Measurements from ENCODE around the gene ATXN7. TPM values are rescaled to one million over a fixed set of nuclear protein-coding genes. Genes with fewer than 3 reads are reported as not detected.

Gene ATXN7
- total RNA-seq, 3 donors from 2014 or later = 19.9 to 26.7 (median 23.7) TPM

DNA sequence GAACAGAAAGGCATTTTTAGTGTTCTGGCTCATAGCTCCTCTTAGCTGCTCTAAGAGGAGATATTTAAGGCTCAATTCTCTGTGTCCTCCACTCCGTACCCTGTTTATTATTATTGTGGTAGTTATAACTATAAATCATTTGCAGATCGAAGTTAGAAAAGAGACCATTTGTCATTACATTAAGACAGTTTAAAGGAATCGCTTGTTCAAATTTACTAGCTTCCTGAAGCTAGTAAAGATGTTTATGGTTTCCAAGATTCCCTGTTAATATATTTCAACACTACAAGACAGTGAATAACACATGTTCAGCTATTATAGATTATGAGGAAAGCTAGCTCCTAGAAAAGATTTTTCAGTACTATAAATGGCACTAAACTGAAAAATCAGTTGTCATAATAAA is 12.6 kb downstream of the ATXN7 start:
- ATAC-seq (no peak), DNase-seq (no peak)
- Mint-ChIP-seq H3K9me3 (no peaks in the 10 kb centered on the region), H3K4me1 (ENCODE audit: low read depth) (peaks cover 65% of the 10 kb centered on the region), H3K27me3 (ENCODE audit: low read depth) (no peaks in the 10 kb centered on the region), H3K36me3 (ENCODE audit: insufficient read depth) (peaks cover 1% of the 10 kb centered on the region), H3K4me3 (no peak overlapping the region)

DNA sequence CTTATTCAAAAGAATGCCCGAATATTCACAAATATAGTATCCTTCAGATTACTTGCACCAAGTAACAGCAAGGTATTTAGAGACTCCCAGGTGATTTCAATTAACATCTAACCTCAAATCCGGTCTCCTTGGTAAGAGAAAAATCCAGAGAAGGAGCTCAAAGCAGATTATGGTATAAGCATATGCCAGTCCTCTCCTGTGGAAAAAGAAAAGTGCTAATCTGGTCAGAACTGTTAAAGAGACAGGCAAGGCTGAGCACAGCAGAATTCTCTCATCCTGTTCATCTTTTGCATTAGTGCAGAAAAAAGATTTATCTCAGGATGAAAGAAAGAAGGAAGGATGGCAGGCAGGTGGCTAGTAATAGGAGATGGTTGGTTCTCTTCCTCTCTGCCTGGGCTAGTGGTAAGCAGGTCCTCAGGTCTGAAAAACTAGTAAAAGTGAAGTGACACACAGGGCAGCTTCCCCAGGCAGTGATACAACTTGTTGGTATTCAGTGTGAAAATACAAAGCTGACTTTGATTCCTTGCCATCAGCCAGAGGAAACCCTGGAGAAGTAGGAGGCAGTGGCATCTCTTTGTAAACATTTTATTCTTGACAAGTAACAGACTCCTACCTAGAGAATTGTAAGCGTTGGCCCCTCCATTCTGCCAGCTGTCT is 14.2 kb downstream of the ATXN7 start:
- DNase-seq = no peak

DNA sequence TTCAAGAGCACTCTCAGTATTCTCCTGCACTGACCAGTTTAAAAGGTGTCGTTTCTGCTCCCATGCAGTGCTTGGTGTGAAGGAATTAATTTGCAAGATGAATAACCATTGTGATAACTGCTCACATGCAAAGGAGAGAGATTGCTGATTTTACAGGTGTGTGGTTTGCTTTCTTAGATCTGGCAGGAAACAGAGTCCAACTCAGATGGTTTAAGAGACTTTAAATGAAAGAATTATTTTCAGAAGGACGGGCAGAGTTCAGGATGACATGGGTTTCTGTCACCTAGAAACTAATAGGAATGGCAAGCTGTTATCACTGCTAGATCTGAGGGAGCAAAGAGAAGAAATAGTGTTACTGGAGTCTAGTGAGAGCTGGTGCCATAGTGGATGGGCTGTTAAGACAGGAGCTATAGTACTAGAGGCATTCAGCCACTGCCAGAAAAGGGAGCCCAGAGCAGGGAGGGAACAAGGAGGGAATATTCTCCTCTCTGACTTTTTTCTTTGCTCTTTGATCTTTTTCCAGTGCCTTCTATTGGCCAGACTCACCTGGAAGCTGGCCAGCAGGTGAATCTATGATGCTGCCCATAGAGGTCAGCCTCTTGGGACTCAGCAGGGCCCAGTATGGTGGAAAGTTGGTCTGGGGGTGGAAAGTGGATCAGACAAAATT is 14.9 kb downstream of the ATXN7 start:
- H3K9me3 Mint-ChIP-seq = no peaks in the 10 kb centered on the region
- no peaks in the 10 kb centered on the region for H3K27me3 Mint-ChIP-seq (ENCODE audit: low read depth)
- H3K4me1 Mint-ChIP-seq (ENCODE audit: low read depth) = peaks cover 65% of the 10 kb centered on the region
- H3K36me3 Mint-ChIP-seq (ENCODE audit: insufficient read depth) = peaks cover 3% of the 10 kb centered on the region
- H3K4me3 Mint-ChIP-seq = no peak overlapping the region
- no peak for DNase-seq
- no peak for ATAC-seq

More for the DNA sequence above, 14.2 kb downstream of the ATXN7 start:
- Mint-ChIP-seq H3K27me3 (ENCODE audit: low read depth) (no peaks in the 10 kb centered on the region), H3K36me3 (ENCODE audit: insufficient read depth) (peaks cover 1% of the 10 kb centered on the region), H3K4me1 (ENCODE audit: low read depth) (peaks cover 64% of the 10 kb centered on the region), H3K9me3 (no peaks in the 10 kb centered on the region), H3K4me3 (no peak overlapping the region)
- ATAC-seq = no peak

DNA sequence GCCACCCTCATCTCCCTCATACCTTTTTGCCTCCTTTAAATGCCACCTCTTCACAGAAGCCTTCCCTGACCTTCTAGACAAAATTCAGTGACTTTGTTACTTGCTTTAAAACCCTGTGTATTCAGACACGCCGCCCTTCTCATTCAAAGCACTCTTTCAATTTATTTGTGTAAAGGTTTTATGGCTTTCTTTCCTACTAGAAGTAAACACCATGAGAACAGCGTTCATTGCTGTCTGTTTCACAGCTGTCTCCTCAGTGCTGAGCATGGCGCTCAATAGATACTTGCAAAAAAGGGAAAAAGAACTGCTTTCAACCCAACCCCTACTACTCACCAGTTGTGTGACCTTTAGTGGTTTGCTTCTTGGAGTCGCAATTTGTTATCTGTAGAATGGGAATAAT is 17.0 kb downstream of the ATXN7 start:
- DNase-seq = no peak
- H3K4me3 Mint-ChIP-seq = no peak overlapping the region
- peaks cover 2% of the 10 kb centered on the region for H3K36me3 Mint-ChIP-seq (ENCODE audit: insufficient read depth)
- no peak for ATAC-seq
- H3K9me3 Mint-ChIP-seq = no peaks in the 10 kb centered on the region
- peaks cover 53% of the 10 kb centered on the region for H3K4me1 Mint-ChIP-seq (ENCODE audit: low read depth)
- H3K27me3 Mint-ChIP-seq (ENCODE audit: low read depth) = no peaks in the 10 kb centered on the region

DNA sequence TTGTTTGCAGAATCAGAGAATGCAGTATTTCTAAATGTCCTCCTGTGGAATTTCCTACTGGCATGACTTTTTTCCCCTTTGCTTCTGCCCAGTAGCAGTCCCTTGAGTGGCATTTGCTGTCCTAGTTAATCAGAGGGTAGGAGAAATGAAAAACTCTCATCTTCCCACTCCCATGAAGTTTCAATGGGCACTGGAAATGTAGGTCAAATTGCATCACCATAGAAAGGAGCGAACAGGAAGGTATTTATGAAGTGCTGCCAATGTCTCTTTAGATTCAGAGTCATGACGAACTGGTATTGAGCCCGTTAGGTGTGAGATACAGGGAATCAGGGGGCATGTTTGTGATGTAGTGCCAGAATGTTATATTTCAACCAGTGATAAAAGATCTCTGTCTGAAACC is 23.2 kb downstream of the ATXN7 start:
- DNase-seq = no peak
- H3K36me3 Mint-ChIP-seq (ENCODE audit: insufficient read depth) = peaks cover 9% of the 10 kb centered on the region
- H3K9me3 Mint-ChIP-seq = no peaks in the 10 kb centered on the region
- no peak overlapping the region for H3K4me3 Mint-ChIP-seq
- H3K27me3 Mint-ChIP-seq (ENCODE audit: low read depth) = no peaks in the 10 kb centered on the region
- H3K4me1 Mint-ChIP-seq (ENCODE audit: low read depth) = peaks cover 20% of the 10 kb centered on the region
- no peak for ATAC-seq

DNA sequence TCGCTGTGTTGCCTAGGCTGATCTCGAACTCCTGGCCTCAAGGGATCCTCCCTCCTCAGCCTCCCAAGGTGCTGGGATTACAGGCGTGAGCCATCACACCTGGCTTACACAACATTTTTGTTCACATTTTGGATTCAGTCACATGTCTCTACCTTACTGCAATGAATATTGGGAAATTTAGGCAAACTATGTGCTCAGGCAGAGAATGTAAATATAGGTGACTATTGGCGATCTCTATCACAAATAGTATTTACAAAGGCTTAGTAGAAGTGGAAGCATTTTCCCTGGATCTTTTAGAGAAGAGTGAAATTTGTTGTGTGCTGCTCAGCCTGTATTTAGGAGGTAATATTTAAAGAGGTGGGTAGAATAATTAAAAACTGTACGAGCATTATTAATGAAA is 27.9 kb downstream of the ATXN7 start:
- peaks cover 41% of the 10 kb centered on the region for H3K4me1 Mint-ChIP-seq (ENCODE audit: low read depth)
- no peaks in the 10 kb centered on the region for H3K27me3 Mint-ChIP-seq (ENCODE audit: low read depth)
- no peak for ATAC-seq

DNA sequence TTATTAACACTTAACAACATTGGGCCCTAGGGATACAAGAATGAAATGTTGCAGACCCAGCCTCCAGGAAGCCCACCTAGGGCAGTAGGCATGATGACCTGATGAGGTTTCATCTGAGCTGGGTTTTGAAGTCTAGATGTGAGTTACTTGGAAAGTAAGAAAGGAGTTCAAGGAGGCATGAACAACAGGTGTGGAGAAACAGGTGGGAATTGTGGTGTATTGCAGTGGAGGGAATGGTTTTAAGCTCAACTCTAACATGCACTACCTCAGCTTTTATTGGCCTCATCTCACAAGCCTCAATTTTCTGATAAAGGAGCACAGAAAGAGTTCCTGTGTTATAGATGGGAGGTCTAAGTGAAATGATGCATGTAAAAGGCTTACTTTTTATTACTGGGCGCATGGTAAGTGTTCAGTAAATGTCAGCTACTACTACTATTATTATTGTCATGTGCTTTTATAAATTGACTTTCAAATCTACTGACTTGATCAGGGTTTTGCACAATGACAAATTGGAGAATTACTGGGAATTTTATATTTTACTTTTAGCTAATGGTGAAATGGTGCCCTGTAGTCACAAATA is 29.2 kb downstream of the ATXN7 start:
- DNase-seq = no peak
- Mint-ChIP-seq H3K4me3 (no peak overlapping the region), H3K27me3 (ENCODE audit: low read depth) (no peaks in the 10 kb centered on the region), H3K9me3 (no peaks in the 10 kb centered on the region), H3K4me1 (ENCODE audit: low read depth) (peaks cover 42% of the 10 kb centered on the region), H3K36me3 (ENCODE audit: insufficient read depth) (peaks cover 2% of the 10 kb centered on the region)
- no peak for ATAC-seq

More for the DNA sequence above, 27.9 kb downstream of the ATXN7 start:
- no peak for DNase-seq
- peaks cover 2% of the 10 kb centered on the region for H3K36me3 Mint-ChIP-seq (ENCODE audit: insufficient read depth)
- H3K4me3 Mint-ChIP-seq = no peak overlapping the region
- H3K9me3 Mint-ChIP-seq = no peaks in the 10 kb centered on the region

DNA sequence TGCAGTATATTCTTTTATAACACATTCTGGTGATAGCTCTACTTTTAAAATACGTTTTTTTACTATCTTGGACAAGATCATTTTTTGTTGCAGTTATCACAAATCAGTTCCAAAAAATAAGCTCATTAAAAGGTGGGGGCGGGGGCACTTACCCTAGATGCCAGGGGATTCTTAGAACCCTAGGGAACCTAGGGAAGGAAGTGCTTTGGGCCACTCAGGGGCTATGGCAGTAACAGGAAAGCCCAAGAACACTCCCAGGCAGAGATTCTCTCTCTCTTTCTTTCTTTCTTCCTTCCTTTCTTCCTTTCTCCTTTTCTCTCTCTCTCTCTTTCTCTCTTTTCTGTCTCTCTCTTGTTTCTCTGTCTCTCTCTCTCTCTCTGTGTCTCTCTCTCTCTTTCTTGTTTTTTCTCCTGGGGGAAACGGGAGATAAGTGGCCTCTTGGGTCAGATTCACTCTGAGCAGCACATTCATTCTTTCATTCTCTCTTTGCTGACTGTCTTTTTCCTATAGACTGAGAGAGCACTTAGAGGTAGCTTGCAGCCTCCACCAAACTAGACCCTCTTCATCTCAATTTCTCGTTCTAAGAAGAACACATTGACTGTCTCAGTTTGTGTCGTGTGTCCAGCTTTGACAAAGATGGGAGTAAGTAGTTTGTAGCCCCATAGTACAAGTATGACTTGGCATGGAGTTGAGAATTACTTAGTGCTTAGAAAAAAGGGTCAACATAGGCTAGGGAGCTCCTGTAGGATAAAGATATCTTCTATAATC is 31.9 kb downstream of the ATXN7 start:
- Mint-ChIP-seq H3K4me1 (ENCODE audit: low read depth) (peaks cover 51% of the 10 kb centered on the region), H3K9me3 (no peaks in the 10 kb centered on the region)

DNA sequence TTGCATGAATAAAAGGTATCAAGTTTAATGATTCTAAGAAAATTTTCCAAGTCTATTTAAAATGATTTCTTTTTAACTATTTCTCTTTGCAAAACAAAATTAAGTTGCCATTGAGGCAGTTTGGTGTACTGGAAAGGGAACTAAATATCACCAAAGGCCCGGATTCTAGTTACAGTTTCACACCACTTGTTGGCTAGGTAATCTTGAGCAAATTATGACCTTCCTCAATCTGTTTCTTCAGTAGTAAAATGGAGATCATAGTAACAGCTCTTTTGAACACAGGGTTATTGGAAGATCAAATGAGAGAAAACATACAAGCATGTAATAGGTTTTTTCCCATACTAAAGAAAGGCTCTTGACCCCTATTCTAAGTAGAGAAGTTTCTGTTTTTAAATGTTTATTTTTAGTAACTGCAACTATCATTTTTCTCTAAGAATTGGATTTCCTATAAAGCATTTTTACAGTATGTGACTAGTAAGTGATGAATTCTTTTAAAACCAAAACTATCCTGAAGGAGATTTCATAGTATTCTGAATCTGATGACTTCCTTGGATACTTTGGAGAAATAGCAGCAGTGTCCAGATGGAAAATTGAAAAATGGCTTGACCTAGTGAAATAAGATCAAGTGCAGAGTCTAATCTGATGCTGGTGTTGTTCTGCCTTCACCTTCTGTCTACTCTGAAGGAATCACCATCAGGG is 32.8 kb downstream of the ATXN7 start:
- no peak for DNase-seq
- H3K4me1 Mint-ChIP-seq (ENCODE audit: low read depth) = peaks cover 53% of the 10 kb centered on the region
- H3K27me3 Mint-ChIP-seq (ENCODE audit: low read depth) = no peaks in the 10 kb centered on the region
- H3K9me3 Mint-ChIP-seq = no peaks in the 10 kb centered on the region
- H3K4me3 Mint-ChIP-seq = no peak overlapping the region
- H3K36me3 Mint-ChIP-seq (ENCODE audit: insufficient read depth) = peaks cover 18% of the 10 kb centered on the region
- no peak for ATAC-seq

More for the DNA sequence above, 31.9 kb downstream of the ATXN7 start:
- H3K4me3 Mint-ChIP-seq = no peak overlapping the region
- peak; percentile 27 to 38 for ATAC-seq
- no peaks in the 10 kb centered on the region for H3K27me3 Mint-ChIP-seq (ENCODE audit: low read depth)
- no peak for DNase-seq
- peaks cover 16% of the 10 kb centered on the region for H3K36me3 Mint-ChIP-seq (ENCODE audit: insufficient read depth)

DNA sequence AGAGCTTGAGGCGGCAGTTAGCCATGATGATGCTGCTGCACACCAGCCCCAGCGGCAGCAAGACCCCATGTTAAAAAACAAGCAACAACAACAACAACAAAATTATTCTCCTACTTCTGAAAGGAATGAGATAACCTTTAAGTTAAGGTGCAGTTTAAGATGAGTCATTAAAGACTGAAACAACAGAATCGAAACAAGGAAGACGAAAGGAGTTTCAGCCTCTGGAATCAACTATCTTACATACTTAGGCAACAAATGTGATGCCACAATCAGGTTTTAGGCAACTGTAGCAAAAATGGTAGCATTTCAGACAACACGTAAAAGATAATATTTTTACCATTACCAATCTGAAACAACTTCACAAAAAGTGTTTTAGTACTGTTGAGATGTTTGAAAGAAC is 36.3 kb downstream of the ATXN7 start:
- Mint-ChIP-seq H3K36me3 (ENCODE audit: insufficient read depth) (peaks cover 21% of the 10 kb centered on the region), H3K27me3 (ENCODE audit: low read depth) (no peaks in the 10 kb centered on the region), H3K4me1 (ENCODE audit: low read depth) (peaks cover 36% of the 10 kb centered on the region), H3K4me3 (no peak overlapping the region), H3K9me3 (no peaks in the 10 kb centered on the region)
- no peak for DNase-seq
- peak in 1 of 2 donors; percentile 18 for ATAC-seq

DNA sequence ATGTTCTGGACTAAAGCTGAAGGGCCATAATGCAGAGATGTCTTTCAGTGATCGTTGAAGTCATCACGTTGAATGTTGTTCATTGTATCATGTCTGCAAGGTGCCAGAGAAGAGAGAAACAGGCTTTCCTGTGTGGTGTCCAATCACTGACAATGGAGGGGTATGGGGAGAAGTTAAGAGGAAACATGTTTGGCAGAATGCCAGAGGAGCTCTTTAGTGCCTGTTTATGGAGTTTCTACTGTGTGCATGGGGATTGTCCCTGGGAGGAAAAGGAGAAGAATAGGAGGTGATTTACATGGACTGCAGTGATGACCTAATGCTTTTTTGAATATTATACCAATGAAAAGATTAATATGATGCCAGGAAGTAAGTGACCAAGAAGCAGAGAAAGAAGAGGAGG is 36.8 kb downstream of the ATXN7 start:
- H3K36me3 Mint-ChIP-seq (ENCODE audit: insufficient read depth) = peaks cover 21% of the 10 kb centered on the region

DNA sequence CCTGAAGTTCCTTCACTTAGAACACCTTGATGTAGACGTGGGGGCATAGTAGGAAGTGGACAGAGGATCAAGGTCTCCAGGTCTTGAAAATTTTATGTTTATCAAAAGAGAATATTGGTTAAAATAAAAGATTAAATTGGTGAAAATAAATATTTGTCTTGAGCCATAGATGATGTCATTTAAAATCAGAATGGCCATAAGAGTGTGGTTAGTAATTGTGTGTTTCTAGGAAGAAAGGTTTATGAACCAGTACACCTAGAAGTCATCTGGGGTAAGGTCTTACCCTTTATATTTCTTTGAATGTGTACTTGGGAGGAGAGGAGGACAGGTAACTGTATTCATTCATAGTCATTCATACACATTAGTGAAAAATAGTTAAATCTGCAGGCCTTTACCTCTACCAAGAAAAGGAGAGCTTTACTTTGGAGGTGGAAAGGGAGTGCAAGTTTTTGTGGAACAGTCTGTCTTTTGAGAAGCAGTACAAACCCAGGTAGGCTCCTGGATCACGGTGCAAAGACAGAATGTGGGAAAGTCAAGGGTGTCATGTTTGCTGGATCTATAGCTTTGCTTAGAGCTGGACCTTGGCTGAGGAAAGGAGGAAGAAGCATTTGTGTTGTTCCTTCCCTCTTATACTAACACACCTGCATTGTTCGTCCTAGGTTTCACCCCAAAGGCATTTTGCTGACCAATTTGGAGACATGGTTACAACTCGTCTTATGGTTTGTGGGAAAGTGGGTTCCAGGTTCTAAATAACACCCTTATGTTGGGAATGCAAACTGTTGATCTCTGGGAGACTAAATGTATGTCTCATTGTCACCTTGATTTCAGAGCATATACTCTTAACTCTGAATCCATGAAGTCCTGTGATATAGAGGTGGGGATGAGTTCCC is 42.3 kb downstream of the ATXN7 start:
- no peak for DNase-seq
- Mint-ChIP-seq H3K9me3 (no peaks in the 10 kb centered on the region), H3K4me3 (no peak overlapping the region), H3K4me1 (ENCODE audit: low read depth) (peaks cover 18% of the 10 kb centered on the region), H3K27me3 (ENCODE audit: low read depth) (no peaks in the 10 kb centered on the region), H3K36me3 (ENCODE audit: insufficient read depth) (peaks cover 6% of the 10 kb centered on the region)
- ATAC-seq = no peak

More for the DNA sequence above, 36.8 kb downstream of the ATXN7 start:
- no peaks in the 10 kb centered on the region for H3K9me3 Mint-ChIP-seq
- ATAC-seq (no peak), DNase-seq (no peak)
- H3K27me3 Mint-ChIP-seq (ENCODE audit: low read depth) = no peaks in the 10 kb centered on the region
- H3K4me1 Mint-ChIP-seq (ENCODE audit: low read depth) = peaks cover 32% of the 10 kb centered on the region
- no peak overlapping the region for H3K4me3 Mint-ChIP-seq

DNA sequence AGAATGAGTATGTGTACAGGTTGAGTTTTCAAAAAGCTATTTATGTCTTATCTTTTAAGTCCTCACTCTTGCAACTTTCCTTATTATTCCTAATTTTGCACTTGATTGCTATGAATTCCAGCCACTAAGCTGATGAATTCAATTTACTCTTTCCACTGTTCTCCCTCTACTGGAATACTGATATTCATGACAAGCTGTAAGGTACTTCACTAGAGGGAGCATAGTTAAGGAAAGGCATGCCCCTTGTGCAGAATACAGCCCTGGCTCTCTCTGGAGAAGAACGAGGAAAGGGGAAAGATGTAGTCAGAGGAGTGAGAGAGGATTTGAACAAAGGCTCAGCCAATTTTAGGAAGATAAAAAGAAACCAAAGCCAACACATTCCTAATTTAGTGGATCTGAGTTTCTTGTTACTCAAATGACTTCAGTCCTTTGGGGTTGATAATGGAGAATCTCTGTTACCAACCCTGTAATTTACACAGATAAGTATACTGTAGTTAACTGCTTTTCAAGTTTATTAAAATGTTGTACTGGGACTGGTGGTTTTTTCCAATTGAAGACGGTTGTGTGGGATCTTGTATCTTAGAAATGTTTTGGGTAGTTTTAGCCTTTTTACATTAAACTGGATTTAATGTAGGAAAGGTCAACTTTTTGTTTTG is 44.5 kb downstream of the ATXN7 start:
- H3K27me3 Mint-ChIP-seq (ENCODE audit: low read depth) = no peaks in the 10 kb centered on the region
- no peaks in the 10 kb centered on the region for H3K36me3 Mint-ChIP-seq (ENCODE audit: insufficient read depth)
- no peaks in the 10 kb centered on the region for H3K9me3 Mint-ChIP-seq
- no peak for DNase-seq
- peaks cover 29% of the 10 kb centered on the region for H3K4me1 Mint-ChIP-seq (ENCODE audit: low read depth)
- no peak overlapping the region for H3K4me3 Mint-ChIP-seq
- ATAC-seq = no peak
